ENCODE results near the gene TUBGCP4. TPM values are rescaled to one million over a fixed set of nuclear protein-coding genes. Genes with fewer than 3 reads are reported as not detected.

The TUBGCP4 gene
- total RNA-seq, 1 experiment from 2014 or later, result 37.6 TPM

GRCh38 chr15:43441316-43441715 lies 70.4 kb downstream of the TUBGCP4 start:
- Histone ChIP-seq H3K27me3 (replicated peaks; ENCODE audit: insufficient read depth, low read depth, low read length, poor library complexity) (no peaks in the 10 kb centered on the region), H3K36me3 (ENCODE audit: insufficient read depth, low read length, poor library complexity, severe bottlenecking) (peaks cover 50% of the 10 kb centered on the region), H3K27ac (ENCODE audit: low read depth, low read length, poor library complexity, severe bottlenecking) (peak overlapping the region; percentile 80), H3K9me3 (ENCODE audit: low read depth, low read length, poor library complexity, severe bottlenecking) (no peaks in the 10 kb centered on the region), H3K4me3 (ENCODE audit: low read depth, low read length, poor library complexity, severe bottlenecking) (no peak overlapping the region), H3K4me1 (ENCODE audit: insufficient read depth, low read length, poor library complexity, severe bottlenecking) (peaks cover 10% of the 10 kb centered on the region)
- intact Hi-C loops (cut with micrococcal nuclease; ENCODE audit: unreplicated experiment), result loop anchor here (10.0 kb wide), 1 partner anchor 73 kb away; the partner anchor contains the start of gene MAP1A
- DNase-seq (ENCODE audit: low spot score), result peak; percentile 63
- CTCF ChIA-PET, result interaction anchor here (0.7 to 1.5 kb wide), 5 partner anchors 55 to 76 kb away, joined by 3 to 7 read pairs (median 4); partner anchors contain the start of gene MAP1A
- BruUV-seq (replicated peaks), result TSS peak; percentile 97
- no peak for TF ChIP-seq EZH2 (IDR thresholded peaks at IDR 0.05; ENCODE audit: borderline replicate concordance, low read depth, low read length, poor library complexity, severe bottlenecking)
- TF ChIP-seq CTCF (conservative IDR thresholded peaks at IDR 0.05; ENCODE audit: low read depth, low read length), result no peak
- POLR2A ChIA-PET (ENCODE audit: low non-redundant PET), result no interaction called here

- DNase-seq (ENCODE audit: low spot score), result no peak
- no TSS peak for BruUV-seq (replicated peaks)
- Histone ChIP-seq H3K9me3 (ENCODE audit: low read depth, low read length, poor library complexity, severe bottlenecking) (no peaks in the 10 kb centered on the region), H3K27me3 (replicated peaks; ENCODE audit: insufficient read depth, low read depth, low read length, poor library complexity) (no peaks in the 10 kb centered on the region), H3K27ac (ENCODE audit: low read depth, low read length, poor library complexity, severe bottlenecking) (no peak overlapping the region), H3K4me1 (ENCODE audit: insufficient read depth, low read length, poor library complexity, severe bottlenecking) (peaks cover 2% of the 10 kb centered on the region), H3K36me3 (ENCODE audit: insufficient read depth, low read length, poor library complexity, severe bottlenecking) (peaks cover 16% of the 10 kb centered on the region), H3K4me3 (ENCODE audit: low read depth, low read length, poor library complexity, severe bottlenecking) (no peak overlapping the region)
- ChIA-PET CTCF (no interaction called here), POLR2A (ENCODE audit: low non-redundant PET) (no interaction called here)
- no peak for TF ChIP-seq CTCF (conservative IDR thresholded peaks at IDR 0.05; ENCODE audit: low read depth, low read length)
- no peak for TF ChIP-seq EZH2 (IDR thresholded peaks at IDR 0.05; ENCODE audit: borderline replicate concordance, low read depth, low read length, poor library complexity, severe bottlenecking)
- intact Hi-C loops (cut with micrococcal nuclease; ENCODE audit: unreplicated experiment), result loop anchor here (10.0 kb wide), 1 partner anchor 68 kb away; the partner anchor contains the start of gene MAP1A
Observed at GRCh38 chr15:43446344-43446743, 75.4 kb downstream of the TUBGCP4 start.

- Histone ChIP-seq H3K27me3 (replicated peaks; ENCODE audit: insufficient read depth, low read depth, low read length, poor library complexity) (no peaks in the 10 kb centered on the region), H3K27ac (ENCODE audit: low read depth, low read length, poor library complexity, severe bottlenecking) (no peak overlapping the region), H3K4me3 (ENCODE audit: low read depth, low read length, poor library complexity, severe bottlenecking) (no peak overlapping the region), H3K9me3 (ENCODE audit: low read depth, low read length, poor library complexity, severe bottlenecking) (no peaks in the 10 kb centered on the region), H3K4me1 (ENCODE audit: insufficient read depth, low read length, poor library complexity, severe bottlenecking) (no peaks in the 10 kb centered on the region), H3K36me3 (ENCODE audit: insufficient read depth, low read length, poor library complexity, severe bottlenecking) (peaks cover 31% of the 10 kb centered on the region)
- intact Hi-C loops (cut with micrococcal nuclease; ENCODE audit: unreplicated experiment), result loop anchor here (10.0 kb wide), 1 partner anchor 65 kb away; the partner anchor contains the start of gene MAP1A
- DNase-seq (ENCODE audit: low spot score), result no peak
- ChIA-PET POLR2A (ENCODE audit: low non-redundant PET) (no interaction called here), CTCF (no interaction called here)
- no TSS peak for BruUV-seq (replicated peaks)
- TF ChIP-seq CTCF (conservative IDR thresholded peaks at IDR 0.05; ENCODE audit: low read depth, low read length), result no peak
- TF ChIP-seq EZH2 (IDR thresholded peaks at IDR 0.05; ENCODE audit: borderline replicate concordance, low read depth, low read length, poor library complexity, severe bottlenecking), result no peak
Observed at GRCh38 chr15:43449981-43450380, 79.1 kb downstream of the TUBGCP4 start.

Other genes starting within 250 kb of the TUBGCP4 start
- 2.8 and 5.4 TPM in 2 replicates for gene TMEM62, start 237.5 kb upstream of the TUBGCP4 start, total RNA-seq (2021)
- 16.7 and 22.1 TPM in 2 replicates for gene CCNDBP1, start 185.7 kb upstream of the TUBGCP4 start, total RNA-seq (2021)
- gene EPB42, start 150.1 kb upstream of the TUBGCP4 start, total RNA-seq (2021), result not detected in 2 replicates
- gene TGM5, start 104.2 kb upstream of the TUBGCP4 start, total RNA-seq (2021), result not detected in 2 replicates
- not detected in 2 replicates for gene TGM7, start 68.8 kb upstream of the TUBGCP4 start, total RNA-seq (2021)
- 14.3 and 17.2 TPM in 2 replicates for gene LCMT2, start 40.5 kb upstream of the TUBGCP4 start, total RNA-seq (2021)
- gene ZSCAN29, start 58 bp upstream of the TUBGCP4 start, total RNA-seq (2021), result 33.3 and 34.4 TPM in 2 replicates
- gene TP53BP1, start 122.1 kb downstream of the TUBGCP4 start, total RNA-seq (2021), result 66.0 and 74.5 TPM in 2 replicates
- 65.8 and 83.8 TPM in 2 replicates for gene MAP1A, start 146.5 kb downstream of the TUBGCP4 start, total RNA-seq (2021)
- 33.5 and 40.4 TPM in 2 replicates for gene PPIP5K1, start 219.1 kb downstream of the TUBGCP4 start, total RNA-seq (2021)
- 1.1 and 1.6 TPM in 2 replicates for gene CKMT1B, start 222.9 kb downstream of the TUBGCP4 start, total RNA-seq (2021)
- 0.17 and 0.28 TPM in 2 replicates for gene STRC, start 247.7 kb downstream of the TUBGCP4 start, total RNA-seq (2021)

Measured in A673 (cell line).